Kidney (tissue), 2 donors: ENCODE data around the gene UNC13B. TPM values are rescaled to one million over a fixed set of nuclear protein-coding genes. Genes with fewer than 3 reads are reported as not detected.

Experiments used
- polyA plus RNA-seq: library from polyadenylated mRNA; stranded (reverse); fragments of 350-450 nt; fragmentation: Illumina TruSeq; extraction: RNeasy Lipid Tissue Mini Kit (QIAGEN cat#74804); gene quantifications from one replicate; pipeline ENCODE4 v1.2.3, GENCODE V29; 2014; ENCODE audit warnings: low read depth, low replicate concordance; ENCODE audit not compliant: insufficient read depth
- total RNA-seq: library from RNA; stranded (reverse); fragmentation: NEBNext Ultra II Directional; extraction: Animal tissue kit (Norgen Biotek cat#: 25700); gene quantifications from one replicate; pipeline ENCODE4 v1.2.1, GENCODE V29; 2021
- donor health status: DM: yes; HTN: yes; CAD: no.

The UNC13B gene
- total and polyA plus RNA-seq, 2 donors from 2014 or later: 20.8 to 43.6 TPM

Other genes starting within 250 kb of the UNC13B start
- gene PHF24, start 203.7 kb upstream of the UNC13B start, total RNA-seq: 0.98 TPM
- 0.09 TPM for gene PHF24, start 203.7 kb upstream of the UNC13B start, polyA plus RNA-seq
- 10.6 TPM for gene DNAJB5, start 172.3 kb upstream of the UNC13B start, total RNA-seq
- gene DNAJB5, start 172.3 kb upstream of the UNC13B start, polyA plus RNA-seq: 9.7 TPM
- 167 TPM for gene VCP, start 89.4 kb upstream of the UNC13B start, total RNA-seq
- gene VCP, start 89.4 kb upstream of the UNC13B start, polyA plus RNA-seq: 118 TPM
- 13.8 TPM for gene FANCG, start 82.1 kb upstream of the UNC13B start, total RNA-seq
- 13.5 TPM for gene FANCG, start 82.1 kb upstream of the UNC13B start, polyA plus RNA-seq
- gene PIGO, start 65.4 kb upstream of the UNC13B start, total RNA-seq: 34.9 TPM
- 28.1 TPM for gene PIGO, start 65.4 kb upstream of the UNC13B start, polyA plus RNA-seq
- 81.9 TPM for gene STOML2, start 58.9 kb upstream of the UNC13B start, total RNA-seq
- gene STOML2, start 58.9 kb upstream of the UNC13B start, polyA plus RNA-seq: 150 TPM
- gene ATOSB, start 46.1 kb upstream of the UNC13B start, total RNA-seq: 18.6 TPM
- gene ATOSB, start 46.1 kb upstream of the UNC13B start, polyA plus RNA-seq: 19.5 TPM